NCI-H1048 (cell line): ENCODE data around the gene SERPINB7.
"Not testable (repeated sequence)": the region's sequence is repeated elsewhere in the genome, so short reads cannot be mapped to it uniquely, and the experiment has no call there.

Source experiments
- DNase-seq: peaks from one replicate; lab custom pipeline; 2025; lab: John Stamatoyannopoulos, UW

The SERPINB7 gene

GRCh38 chr18:63775166-63775730, at the start of gene SERPINB7:
SERPINB7 (plus strand) TSS chr18:63775418; CDS start chr18:63782373, 6,955 bp downstream.
- no peak for DNase-seq

DNA sequence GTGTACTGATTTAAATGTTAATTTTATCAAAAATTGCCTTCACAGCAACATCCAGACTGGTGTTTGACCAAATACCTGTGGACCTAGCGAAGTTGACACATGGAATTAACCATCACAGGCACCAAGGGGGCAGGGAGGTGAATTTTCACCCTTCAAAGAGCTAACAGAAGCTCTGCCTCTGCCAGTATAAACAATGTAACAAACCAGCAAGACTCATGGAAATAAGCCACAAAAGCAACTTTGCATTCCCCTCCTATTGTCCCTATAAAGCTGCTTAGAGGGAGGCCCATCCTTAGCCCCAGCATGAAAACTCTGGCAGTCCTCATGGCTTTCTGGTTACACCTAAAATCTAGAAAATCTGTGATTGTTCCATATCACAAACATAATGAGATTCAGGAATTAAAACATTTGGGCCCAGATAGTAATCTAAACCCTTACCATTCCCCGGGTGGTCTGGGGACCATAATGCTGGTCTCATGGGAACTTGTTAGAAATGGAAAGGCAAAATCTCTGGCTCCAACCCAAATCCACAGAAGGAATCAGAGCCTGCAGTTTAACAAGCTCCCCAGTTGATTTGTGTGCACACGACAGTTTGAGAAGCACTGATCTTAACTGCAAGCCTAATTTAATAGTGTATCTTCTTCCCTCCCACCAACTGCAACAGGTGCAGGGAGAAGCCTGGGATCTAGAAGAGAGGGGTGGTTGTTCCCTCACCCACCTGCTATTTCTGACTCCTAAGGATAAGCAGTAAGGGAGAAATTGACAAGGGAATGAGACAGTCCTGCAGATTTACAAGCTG, 49.3 kb upstream of the SERPINB7 start:
- DNase-seq = no peak

DNA sequence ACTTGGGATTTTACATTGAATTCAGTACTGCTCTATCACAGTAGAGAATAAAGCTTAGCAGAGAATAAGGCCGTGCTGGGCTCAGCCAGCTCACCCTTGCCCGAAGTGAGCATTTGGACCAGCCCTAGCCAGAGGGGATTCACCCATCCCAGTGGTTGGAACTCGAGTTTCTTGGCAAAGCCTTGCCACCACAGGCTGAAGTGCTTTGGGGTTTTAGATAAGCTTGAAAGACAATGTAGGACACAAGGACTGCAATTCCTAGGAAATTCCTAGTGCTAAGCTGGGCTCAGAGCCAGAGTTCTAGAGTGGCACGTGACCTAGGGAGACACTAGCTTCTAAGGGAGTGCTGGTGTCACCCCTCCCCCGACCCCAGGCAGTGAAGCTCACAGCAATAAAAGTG, 44.4 kb upstream of the SERPINB7 start:
- no peak for DNase-seq

DNA sequence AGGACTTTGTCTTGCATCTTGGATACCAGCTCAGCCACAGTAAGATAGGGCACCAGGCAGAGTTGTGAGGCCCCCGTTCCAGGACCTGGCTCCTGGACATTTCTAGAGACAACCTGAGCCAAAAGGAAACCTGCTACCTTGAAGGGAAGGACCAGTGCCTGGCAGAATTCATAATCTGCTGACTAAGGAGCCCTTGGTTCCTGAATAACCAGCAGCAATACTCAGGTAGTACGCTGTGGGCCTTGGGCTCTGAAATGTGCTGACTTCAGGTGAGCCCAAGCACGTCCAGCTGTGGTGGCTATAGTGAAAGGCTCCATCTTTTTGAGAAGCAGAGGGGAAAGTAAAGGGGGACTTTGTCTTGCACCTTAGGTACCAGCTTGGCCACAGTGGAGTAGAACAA, 44.0 kb upstream of the SERPINB7 start:
- no peak for DNase-seq

DNA sequence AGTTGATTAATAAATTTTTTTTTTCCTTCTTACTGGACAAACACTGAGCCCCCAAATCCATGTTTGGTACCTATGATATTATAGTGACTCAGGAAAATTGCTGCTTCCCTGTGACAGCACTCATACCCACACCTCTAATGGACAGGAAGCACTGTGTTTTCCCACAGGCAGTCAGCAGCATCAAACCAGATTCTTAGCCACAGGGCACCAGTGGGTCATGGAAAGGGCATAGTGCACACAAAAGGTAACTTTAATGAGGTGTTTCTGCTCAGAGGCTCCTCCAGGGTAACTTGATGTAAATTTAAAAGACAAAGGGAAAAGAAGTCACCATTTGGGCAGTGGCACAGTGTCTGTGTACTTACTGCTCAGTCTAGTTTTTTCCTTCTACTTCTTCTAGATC, 38.3 kb upstream of the SERPINB7 start:
- no peak for DNase-seq

GRCh38 chr18:63741769-63742168, 33.4 kb upstream of the SERPINB7 start:
- no peak for DNase-seq

DNA sequence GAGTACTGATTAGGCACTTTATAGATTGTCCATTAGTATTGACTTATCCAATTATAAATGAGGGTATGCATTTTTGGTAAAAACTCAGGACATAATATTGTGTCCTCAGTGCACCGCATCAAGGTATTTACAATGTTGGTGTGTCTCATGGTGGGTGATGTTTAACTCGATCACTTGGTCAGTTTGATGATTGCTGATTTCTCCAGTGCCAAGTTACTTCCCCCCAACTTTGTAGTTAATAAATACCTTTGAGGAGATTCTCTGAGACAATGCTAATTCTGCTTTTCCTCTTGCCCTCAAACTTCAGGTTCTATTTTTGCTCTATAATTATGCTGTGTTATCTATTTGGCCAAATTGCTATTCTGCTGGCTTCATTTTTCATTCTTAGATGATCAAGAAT, 28.2 kb upstream of the SERPINB7 start:
- no peak for DNase-seq

DNA sequence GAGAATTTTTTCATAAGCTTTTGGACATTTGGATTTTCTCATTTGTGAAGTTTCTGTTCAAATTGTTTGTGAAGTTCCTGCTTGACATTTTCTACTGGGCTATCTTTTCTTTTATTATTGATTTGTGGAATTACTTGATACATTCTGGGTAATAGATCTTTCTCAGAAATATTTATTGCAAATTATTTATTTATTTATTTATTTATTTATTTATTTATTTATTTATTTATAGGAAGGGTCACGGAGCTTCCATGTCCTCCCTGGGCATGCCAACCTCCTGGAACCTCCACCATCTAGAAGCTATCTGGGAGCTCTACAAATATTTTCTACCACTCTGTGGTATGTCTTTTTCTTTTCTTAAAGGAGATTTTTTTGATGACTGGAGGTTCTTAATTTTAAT, 25.7 kb upstream of the SERPINB7 start:
- no peak for DNase-seq

- DNase-seq = no peak
Measured at GRCh38 chr18:63752636-63753035, 22.6 kb upstream of the SERPINB7 start.

DNA sequence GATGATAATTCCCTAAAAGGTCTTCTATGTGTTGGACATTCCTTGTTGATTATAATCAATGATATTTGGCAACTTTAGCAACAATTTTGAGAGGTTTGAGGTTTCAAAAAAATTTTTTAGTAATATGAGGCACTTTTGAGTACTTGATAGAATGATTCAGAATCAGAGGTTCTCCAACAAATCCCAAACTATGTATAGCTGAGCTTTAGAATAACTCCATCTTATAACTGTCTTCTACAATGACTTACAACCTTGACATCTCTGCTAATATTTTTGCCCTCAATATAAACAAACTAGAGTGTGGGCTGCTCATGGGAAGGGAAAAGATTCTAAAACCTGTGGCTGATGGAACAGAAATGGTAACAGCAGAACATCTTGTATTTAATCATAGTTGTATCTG, 21.5 kb upstream of the SERPINB7 start:
- DNase-seq = no peak

GRCh38 chr18:63757541-63757940, 17.7 kb upstream of the SERPINB7 start:
- no peak for DNase-seq

- DNase-seq = no peak
Measured at GRCh38 chr18:63758615-63759240, 16.5 kb upstream of the SERPINB7 start.

- not testable (repeated sequence) for DNase-seq
Measured at GRCh38 chr18:63759786-63760185, 15.4 kb upstream of the SERPINB7 start.

DNA sequence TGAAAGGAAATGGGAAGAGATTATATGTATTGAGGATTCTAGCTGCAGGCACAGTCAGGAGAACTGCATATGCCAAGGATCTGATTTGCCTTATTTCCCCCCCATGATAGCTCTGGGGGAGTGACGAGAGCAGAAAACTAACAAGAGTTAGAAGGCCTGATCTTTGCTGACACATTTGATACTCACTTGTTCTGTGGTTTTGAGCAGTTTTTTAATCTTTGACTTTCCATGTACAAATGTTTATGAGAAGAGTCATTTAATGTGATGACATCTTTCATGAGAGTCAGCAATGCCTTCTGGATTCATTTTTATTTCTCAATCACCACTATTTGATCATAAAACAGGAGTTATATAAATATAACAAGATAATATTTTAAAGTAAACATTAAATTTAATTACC, 12.7 kb upstream of the SERPINB7 start:
- DNase-seq = no peak

DNA sequence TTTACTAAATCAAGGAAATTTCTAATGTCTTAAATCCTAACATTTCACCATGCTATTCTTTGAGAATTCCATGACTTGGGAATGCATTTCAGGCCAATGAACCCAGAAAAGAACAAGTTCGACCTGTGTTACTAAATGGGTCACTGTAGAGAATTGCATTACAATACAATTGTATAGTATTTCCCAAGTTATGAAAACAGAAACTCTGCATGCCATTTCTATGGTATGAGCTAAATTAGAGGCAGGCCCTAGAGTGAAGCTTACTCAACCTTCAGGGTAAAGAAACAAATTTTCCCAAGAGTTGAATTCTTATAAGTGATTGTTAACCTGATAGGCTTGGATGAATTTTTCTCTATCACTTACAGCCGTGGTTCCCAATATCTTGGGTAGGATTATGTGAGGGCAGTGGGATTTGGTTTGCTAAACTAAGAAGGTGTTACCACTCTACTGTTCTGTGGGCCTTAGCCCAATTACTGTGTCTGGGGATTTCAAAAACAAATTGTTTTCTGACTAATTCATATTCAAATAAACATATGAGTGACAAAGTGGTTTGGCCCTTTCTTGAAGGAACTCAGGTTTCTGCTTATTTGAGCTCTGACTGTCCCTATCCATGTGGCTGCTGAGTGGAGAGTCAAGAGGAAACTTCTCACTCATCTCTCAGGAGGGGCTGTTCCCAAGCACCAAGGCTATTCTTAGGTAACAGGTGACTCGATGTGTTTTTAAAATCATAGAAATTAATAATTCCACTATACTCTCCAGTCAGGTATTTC, 11.2 kb upstream of the SERPINB7 start:
- no peak for DNase-seq

DNA sequence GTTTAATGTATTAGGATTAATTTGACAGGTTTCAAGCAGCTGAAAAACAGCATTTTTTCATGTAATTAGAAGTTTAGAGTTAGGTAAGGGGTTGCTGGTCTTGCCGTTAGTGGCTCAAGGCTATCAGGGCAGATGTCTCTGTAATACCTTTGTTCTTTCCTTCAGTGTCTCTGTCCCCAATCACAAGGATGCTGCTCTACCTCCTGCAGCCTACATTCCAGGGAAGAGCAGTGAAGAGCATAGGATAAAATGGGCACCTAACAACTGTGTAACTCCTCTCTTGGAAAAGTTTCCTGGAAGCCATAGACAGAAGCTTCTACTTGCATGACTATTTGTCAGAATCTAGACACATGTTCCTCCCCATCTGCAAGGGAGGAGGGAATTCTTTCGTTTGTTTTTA, 9.4 kb upstream of the SERPINB7 start:
- DNase-seq = no peak

GRCh38 chr18:63773551-63773950, 1.7 kb upstream of the SERPINB7 start:
- no peak for DNase-seq

DNA sequence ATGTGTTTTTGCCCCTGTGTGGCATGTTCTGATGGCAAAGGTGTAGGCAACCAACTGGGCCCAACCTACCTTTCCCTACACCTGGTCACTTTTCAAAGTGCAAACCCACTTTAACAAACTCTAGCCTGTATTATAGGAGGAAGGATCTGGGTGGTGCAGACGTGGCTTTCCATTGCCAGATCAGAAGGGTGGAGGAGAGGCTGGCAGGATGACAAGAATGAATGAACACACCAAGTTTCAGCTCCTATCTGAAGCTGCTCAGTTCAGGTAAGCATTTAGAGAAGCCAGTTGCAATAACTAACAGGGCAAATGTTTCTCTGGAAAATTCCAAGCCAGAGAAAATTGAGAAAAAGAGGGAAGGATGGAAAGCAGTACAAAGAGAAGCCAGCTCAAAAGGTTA, 707 bp upstream of the SERPINB7 start:
- DNase-seq = no peak

- no peak for DNase-seq
Measured at GRCh38 chr18:63779386-63779785, 4.2 kb downstream of the SERPINB7 start.

DNA sequence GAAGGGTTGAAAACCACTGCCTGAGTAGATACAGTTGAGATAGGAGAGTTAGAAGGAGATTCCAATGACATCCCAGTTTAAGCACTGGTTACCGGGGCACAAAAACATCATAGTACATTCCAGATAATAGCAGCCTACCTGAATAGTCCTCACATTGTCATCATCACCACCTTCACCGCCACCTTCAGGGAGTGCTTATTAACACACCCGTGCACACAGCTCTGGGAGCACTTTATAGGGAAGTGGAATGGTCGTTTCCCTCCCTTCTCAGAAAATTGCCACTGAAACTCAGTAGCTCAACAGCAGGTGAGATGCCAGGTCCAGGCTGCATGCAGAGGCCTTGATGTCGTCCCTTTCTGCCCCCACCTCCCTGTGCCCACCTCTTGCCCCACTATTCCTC, 8.2 kb downstream of the SERPINB7 start:
- no peak for DNase-seq

DNA sequence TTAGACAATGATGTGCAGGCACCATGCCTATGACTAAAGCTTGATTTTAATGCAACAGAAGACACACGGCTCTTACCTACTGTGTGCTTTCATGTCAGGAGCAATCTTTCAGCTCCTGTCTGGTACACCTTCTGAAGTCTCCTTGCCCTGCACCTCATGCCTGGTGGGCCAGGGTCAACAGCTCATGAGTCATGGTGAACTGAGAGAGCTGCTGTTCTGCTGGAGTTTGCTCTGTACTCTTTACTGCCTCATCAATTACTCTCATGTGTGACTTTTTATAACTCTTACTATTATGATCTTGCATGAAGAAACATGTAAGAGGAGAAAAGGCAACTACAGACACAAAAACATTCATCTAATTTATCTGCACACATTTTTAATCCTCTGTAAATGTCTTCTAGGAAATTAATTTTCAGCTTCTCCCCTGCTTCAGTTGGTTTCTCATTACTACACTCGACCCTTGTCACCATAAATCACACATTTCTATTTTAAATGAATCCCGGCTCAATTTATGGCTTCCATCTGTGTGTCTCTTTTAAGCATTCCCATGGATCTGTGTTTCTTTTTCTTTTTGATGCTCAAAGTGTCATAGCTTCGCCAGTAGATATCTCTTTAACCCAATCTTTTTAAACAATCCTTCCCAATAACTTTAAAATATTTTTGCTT, 9.7 kb downstream of the SERPINB7 start:
- DNase-seq = no peak

DNA sequence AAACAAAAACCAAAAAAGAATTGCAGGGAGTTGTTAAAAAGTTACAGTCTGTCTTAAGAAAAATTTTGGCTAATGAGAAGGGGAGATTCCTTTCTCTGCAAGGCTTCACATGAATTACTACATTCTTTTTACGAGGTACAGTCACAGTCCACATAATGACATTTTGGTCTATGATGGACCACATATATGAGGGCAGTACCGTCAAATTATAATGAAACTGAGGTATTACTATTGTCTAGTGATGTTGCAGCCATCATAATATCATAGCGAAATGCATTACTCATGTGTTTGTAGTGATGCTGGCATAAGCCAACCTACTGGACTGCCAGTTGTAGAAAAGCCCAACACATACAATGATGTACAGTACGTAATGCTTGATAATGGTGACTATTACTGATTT, 12.5 kb downstream of the SERPINB7 start:
- no peak for DNase-seq
